Sigmoid colon (tissue), 7 donors: ENCODE results near the gene KCNIP3. TPM values are rescaled to one million over a fixed set of nuclear protein-coding genes. Genes with fewer than 3 reads are reported as not detected.

Source experiments
- DNase-seq: peaks from one replicate; pipeline ENCODE4 v3.0.0-alpha.2; 2019
- H3K27ac ChIP-seq, 4 donors: fragments of 200-600 bp; sonication (generic); one replicate each; pipeline ENCODE4 v1.5.1; 2016 to 2019; ENCODE audit warnings: mild to moderate bottlenecking in 1 of 4
- H3K27me3 ChIP-seq, 3 donors: fragments of 200-600 bp; sonication (generic); one replicate each; pipeline ENCODE4 v1.5.1; 2019; ENCODE audit warnings: mild to moderate bottlenecking in 1 of 3
- H3K36me3 ChIP-seq, 4 donors: fragments of 200-600 bp; sonication (generic); one replicate each; pipeline ENCODE4 v1.5.1; 2016 to 2019
- H3K4me1 ChIP-seq, 4 donors: fragments of 200-600 bp; sonication (generic); one replicate each; pipeline ENCODE4 v1.5.1; 2017 to 2019
- H3K4me3 ChIP-seq, 4 donors: fragments of 200-600 bp; sonication (generic); one replicate each; pipeline ENCODE4 v1.5.1; 2017 to 2019; ENCODE audit warnings: mild to moderate bottlenecking in 2 of 4, moderate library complexity in 1 of 4
- H3K9me3 ChIP-seq, 4 donors: fragments of 200-600 bp in 3 of 4; sonication (generic) in 3 of 4; one replicate each; pipeline versions ENCODE4 v1.5.1 to v1.6.1; 2013 to 2019
- EP300 ChIP-seq, 4 donors: sonication (generic); formaldehyde crosslinking; IDR thresholded peaks; one replicate each; pipeline ENCODE4 v1.6.1; 2017; ENCODE audit warnings: antibody characterized with exemption in 4 of 4
- POLR2A ChIP-seq, 2 donors: fragments of 450-650 bp; IDR thresholded peaks; one replicate each; pipeline ENCODE4 v1.6.1; 2016; ENCODE audit warnings: antibody characterized with exemption in 2 of 2, mild to moderate bottlenecking in 2 of 2, moderate library complexity in 2 of 2
- POLR2AphosphoS5 ChIP-seq, 4 donors: sonication (generic); formaldehyde crosslinking; IDR thresholded peaks; one replicate each; pipeline ENCODE4 v1.6.1; 2017; ENCODE audit warnings: antibody characterized with exemption in 4 of 4
- WGBS, 2 donors: extraction: QIAGEN DNeasy Blood & Tissue Kit; methylation state at CpG; one replicate each; pipeline ENCODE4 v1.1.7; 2013; 5-methylcytosine and 5-hydroxymethylcytosine counted together
- intact Hi-C: fragments of 100-400 bp; cut with DNase I; formaldehyde crosslinking; loops from one replicate; pipeline ENCODE4 v1.15.1; 2023
- polyA plus RNA-seq, 3 donors: library from polyadenylated mRNA; stranded (reverse); fragments of 200-250 nt; gene quantifications; one replicate each; pipeline ENCODE4 v1.2.3, GENCODE V29; 2013
- total RNA-seq, 4 donors: library from RNA; depleted of rRNA; stranded (reverse); fragments of >200 nt; gene quantifications; one replicate each; pipeline ENCODE4 v1.1.0, GENCODE V29; 2016
- TF ChIP-seq, protein P1 (sequence below), 4 experiments: fragments of 450-650 bp in 3 of 4; fragments of 200-600 bp in 1 of 4; IDR thresholded peaks; one replicate each; pipeline ENCODE4 v1.5.1; 2016 to 2019; ENCODE audit warnings: antibody characterized with exemption in 4 of 4, mild to moderate bottlenecking in 3 of 4, moderate library complexity in 2 of 4
- donor health status: healthy with polysubstance abuse.
- donor health status: Bipolar disorder and iron deficiency.
- donor health status: healthy.

KCNIP3 gene
- total and polyA plus RNA-seq, 7 donors, result 1.8 to 23.8 (median 11.8) TPM

DNA sequence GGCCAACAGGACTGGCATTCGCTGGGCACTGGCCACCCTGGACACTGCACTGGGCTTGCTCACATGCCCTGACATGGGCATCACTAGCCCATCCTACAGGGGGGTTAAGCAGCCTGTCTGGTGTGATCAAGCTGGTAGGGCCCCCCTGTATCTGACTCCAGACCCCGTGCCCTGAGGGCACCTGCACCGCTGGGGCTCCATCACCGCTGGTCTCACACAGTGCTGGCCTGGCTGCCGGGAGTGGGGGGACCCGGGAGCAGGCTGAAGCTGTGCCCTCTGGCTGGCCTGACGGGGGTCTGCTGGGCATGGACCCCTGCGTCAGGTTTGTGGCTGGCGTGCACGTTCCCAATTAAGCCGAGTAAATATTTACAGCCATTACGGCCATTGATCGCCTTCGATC is 32.3 kb downstream of the KCNIP3 start:
- intact Hi-C loops, result no loop called here
- DNase-seq, result no peak
- H3K9me3 ChIP-seq, result no peaks in the 10 kb centered on the region
- H3K36me3 ChIP-seq, result no peaks in the 10 kb centered on the region
- H3K4me1 ChIP-seq, result peaks cover 0 to 13% (median 6%) of the 10 kb centered on the region in 4 donors
- no peak overlapping the region for H3K4me3 ChIP-seq
- no peaks in the 10 kb centered on the region for H3K27me3 ChIP-seq
- no peak for TF ChIP-seq POLR2A (IDR thresholded peaks at IDR 0.05)
- no peak for TF ChIP-seq POLR2AphosphoS5 (IDR thresholded peaks at IDR 0.05)
- TF ChIP-seq, protein P1, sequence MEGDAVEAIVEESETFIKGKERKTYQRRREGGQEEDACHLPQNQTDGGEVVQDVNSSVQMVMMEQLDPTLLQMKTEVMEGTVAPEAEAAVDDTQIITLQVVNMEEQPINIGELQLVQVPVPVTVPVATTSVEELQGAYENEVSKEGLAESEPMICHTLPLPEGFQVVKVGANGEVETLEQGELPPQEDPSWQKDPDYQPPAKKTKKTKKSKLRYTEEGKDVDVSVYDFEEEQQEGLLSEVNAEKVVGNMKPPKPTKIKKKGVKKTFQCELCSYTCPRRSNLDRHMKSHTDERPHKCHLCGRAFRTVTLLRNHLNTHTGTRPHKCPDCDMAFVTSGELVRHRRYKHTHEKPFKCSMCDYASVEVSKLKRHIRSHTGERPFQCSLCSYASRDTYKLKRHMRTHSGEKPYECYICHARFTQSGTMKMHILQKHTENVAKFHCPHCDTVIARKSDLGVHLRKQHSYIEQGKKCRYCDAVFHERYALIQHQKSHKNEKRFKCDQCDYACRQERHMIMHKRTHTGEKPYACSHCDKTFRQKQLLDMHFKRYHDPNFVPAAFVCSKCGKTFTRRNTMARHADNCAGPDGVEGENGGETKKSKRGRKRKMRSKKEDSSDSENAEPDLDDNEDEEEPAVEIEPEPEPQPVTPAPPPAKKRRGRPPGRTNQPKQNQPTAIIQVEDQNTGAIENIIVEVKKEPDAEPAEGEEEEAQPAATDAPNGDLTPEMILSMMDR (IDR thresholded peaks at IDR 0.05), result no peak
- no peak for TF ChIP-seq EP300 (IDR thresholded peaks at IDR 0.05)
- WGBS, 2 donors, result 90 to 95% methylated on average over 14 of the region's 14 CpGs
- no peak overlapping the region for H3K27ac ChIP-seq

DNA sequence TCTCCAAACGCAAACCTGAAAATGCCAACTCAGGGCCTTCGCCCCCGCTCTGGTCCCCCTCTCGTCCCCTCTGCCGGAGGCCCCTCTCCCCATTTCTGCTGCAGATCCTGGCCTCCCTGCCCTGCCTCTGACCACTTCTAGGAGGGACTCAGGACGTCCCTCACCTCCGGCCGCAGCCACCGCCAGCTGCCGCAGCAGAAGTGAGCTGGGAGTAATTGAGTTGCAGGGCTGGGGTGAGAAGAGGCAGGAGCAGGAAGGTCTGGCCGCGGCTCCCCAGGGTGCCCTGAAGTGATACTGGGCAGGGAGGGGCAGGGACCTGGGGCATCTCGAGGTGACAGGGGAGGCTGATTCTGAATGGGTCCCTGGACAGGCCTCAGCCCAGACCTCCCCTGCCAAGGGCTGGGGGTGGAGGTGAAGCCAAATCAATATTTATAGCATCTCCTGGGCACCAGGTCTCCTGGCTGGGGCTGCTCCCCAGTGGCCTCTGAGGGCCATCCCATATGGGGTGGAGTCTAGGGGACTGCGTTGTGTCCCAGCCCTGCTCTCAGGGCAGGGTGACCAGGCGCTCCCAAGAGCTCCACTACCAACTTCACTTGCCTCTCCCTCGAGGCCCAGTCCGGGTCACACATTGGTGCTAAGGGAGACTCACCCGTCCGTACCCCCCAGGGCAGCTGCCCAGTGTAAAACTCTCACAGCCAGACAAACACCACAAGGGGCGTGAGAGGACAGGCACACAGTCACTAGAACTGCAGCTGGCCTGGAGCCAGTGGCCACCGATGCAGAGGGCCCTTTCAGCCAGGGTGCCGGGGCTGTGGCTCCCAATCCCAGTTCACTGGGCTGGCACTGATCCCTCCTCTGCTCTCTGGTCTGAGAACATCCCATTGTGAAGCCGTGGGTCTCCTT is 33.0 kb downstream of the KCNIP3 start:
- Histone ChIP-seq H3K27me3 (no peaks in the 10 kb centered on the region), H3K27ac (no peak overlapping the region), H3K36me3 (no peaks in the 10 kb centered on the region), H3K4me3 (no peak overlapping the region), H3K9me3 (no peaks in the 10 kb centered on the region), H3K4me1 (peaks cover 0 to 20% (median 9%) of the 10 kb centered on the region in 4 donors)
- TF ChIP-seq POLR2A (IDR thresholded peaks at IDR 0.05), result no peak
- no peak for TF ChIP-seq EP300 (IDR thresholded peaks at IDR 0.05)
- no peak for TF ChIP-seq POLR2AphosphoS5 (IDR thresholded peaks at IDR 0.05)
- TF ChIP-seq, protein P1 (IDR thresholded peaks at IDR 0.05), result no peak
- intact Hi-C loops, result no loop called here
- 64 to 77% methylated on average over 23 of the region's 23 CpGs for WGBS, 2 donors
- no peak for DNase-seq

DNA sequence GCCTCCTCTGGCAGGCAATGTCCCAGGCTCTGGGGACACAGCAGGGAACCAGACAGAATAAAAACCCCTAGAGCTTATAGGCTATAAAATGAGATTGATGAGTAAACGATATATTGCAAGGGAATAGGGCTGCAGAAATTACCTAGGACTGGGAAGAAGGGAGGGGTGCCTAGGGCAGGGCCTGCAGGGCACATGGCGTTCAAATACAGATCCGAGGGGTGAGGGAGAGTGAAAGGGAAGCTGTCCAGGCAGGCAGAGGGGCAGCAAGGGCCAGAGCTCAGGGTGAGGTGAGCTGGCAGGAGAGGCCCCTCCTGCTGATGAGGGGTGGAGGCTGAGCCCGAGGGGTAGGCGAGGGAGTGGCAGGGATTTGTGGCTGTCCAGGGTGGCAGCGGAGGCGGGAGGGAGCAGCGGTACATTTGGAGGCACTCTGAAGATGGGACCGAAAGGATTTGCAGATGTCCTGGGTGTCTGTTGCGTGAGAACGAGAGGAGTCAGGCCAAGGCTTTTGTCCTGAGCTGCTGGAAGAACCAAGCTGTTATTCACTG is 33.7 kb downstream of the KCNIP3 start:
- Histone ChIP-seq H3K4me1 (peaks cover 0 to 20% (median 9%) of the 10 kb centered on the region in 4 donors), H3K4me3 (no peak overlapping the region), H3K36me3 (no peaks in the 10 kb centered on the region), H3K9me3 (no peaks in the 10 kb centered on the region), H3K27ac (no peak overlapping the region), H3K27me3 (no peaks in the 10 kb centered on the region)
- DNase-seq, result no peak
- intact Hi-C loops, result no loop called here
- WGBS, 2 donors, result 64 to 81% methylated on average over 11 of the region's 11 CpGs
- TF ChIP-seq, protein P1 (IDR thresholded peaks at IDR 0.05), result no peak
- TF ChIP-seq POLR2A (IDR thresholded peaks at IDR 0.05) (no peak), POLR2AphosphoS5 (IDR thresholded peaks at IDR 0.05) (no peak), EP300 (IDR thresholded peaks at IDR 0.05) (no peak)

DNA sequence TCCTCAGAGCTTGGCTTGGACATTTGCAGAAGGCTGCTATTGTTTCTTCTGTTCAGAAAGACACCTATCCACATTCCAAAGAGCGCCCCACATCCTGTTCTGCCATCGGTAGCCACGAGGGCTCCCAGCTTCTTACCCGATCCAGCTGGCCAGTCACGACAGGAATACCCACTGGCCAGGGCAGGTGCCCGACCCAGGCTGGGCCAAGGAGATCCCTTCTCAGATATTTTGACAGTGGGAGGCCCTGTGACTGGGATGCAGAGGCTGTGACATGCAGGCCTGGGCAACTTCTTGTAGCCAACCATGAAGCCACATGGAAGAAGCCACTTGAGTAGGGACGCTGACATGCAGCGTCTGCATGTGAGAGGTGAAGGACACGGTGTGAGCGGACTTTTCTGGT is 34.5 kb downstream of the KCNIP3 start:
- intact Hi-C loops, result no loop called here
- no peak overlapping the region for H3K27ac ChIP-seq

DNA sequence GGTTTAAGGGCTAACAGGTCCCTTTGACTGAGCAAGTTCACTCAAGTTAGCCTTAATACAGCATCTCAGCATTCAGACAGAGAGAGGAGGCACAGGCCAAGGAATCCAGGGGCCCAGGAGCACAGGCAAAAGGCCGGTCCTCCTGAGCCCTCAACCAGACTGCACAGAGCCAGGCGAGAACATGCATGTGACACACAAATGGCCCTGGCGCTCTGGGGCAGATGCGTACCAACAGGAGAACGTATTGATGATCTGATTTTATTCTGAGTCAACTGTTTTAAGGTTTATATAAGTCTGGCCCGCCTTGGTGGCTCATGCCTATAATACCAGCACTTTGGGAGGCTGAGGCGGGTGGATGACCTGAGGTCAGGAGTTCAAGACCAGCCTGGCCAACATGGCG is 34.9 kb downstream of the KCNIP3 start:
- Histone ChIP-seq H3K36me3 (no peaks in the 10 kb centered on the region), H3K27me3 (no peaks in the 10 kb centered on the region), H3K9me3 (no peaks in the 10 kb centered on the region), H3K4me1 (peaks cover 0 to 20% (median 9%) of the 10 kb centered on the region in 4 donors), H3K4me3 (no peak overlapping the region), H3K27ac (no peak overlapping the region)
- intact Hi-C loops, result no loop called here
- TF ChIP-seq, protein P1 (IDR thresholded peaks at IDR 0.05), result no peak
- TF ChIP-seq POLR2AphosphoS5 (IDR thresholded peaks at IDR 0.05) (no peak), EP300 (IDR thresholded peaks at IDR 0.05) (no peak), POLR2A (IDR thresholded peaks at IDR 0.05) (no peak)
- 94 to 96% methylated on average over 8 of the region's 8 CpGs for WGBS, 2 donors
- no peak for DNase-seq

More for the DNA sequence above, 34.5 kb downstream of the KCNIP3 start:
- H3K4me1 ChIP-seq, result peaks cover 0 to 20% (median 9%) of the 10 kb centered on the region in 4 donors
- H3K9me3 ChIP-seq, result no peaks in the 10 kb centered on the region
- DNase-seq, result no peak
- WGBS, 2 donors, result 90 to 91% methylated on average over 10 of the region's 10 CpGs
- no peak overlapping the region for H3K4me3 ChIP-seq
- TF ChIP-seq POLR2A (IDR thresholded peaks at IDR 0.05) (no peak), POLR2AphosphoS5 (IDR thresholded peaks at IDR 0.05) (no peak)
- H3K36me3 ChIP-seq, result no peaks in the 10 kb centered on the region
- H3K27me3 ChIP-seq, result no peaks in the 10 kb centered on the region
